Nephron progenitor cell (in vitro differentiated cells): Measurements from ENCODE around the gene CAMK1D.

ENCODE experiments used
- DNase-seq: peaks from one replicate; pipeline ENCODE4 v3.0.0; 2021
- H3K27ac Mint-ChIP-seq: 2 replicates; pipeline ENCODE4 v1.8.0; 2021; ENCODE audit warnings: mild to moderate bottlenecking, moderate library complexity, mixed read lengths
- H3K27me3 Mint-ChIP-seq: 2 replicates; pipeline ENCODE4 v1.8.0; 2021; ENCODE audit warnings: mild to moderate bottlenecking, low read depth, mixed read lengths; ENCODE audit not compliant: poor library complexity
- H3K36me3 Mint-ChIP-seq: 2 replicates; pipeline ENCODE4 v1.8.0; 2021; ENCODE audit warnings: low read depth, mixed read lengths
- H3K4me1 Mint-ChIP-seq: 2 replicates; pipeline ENCODE4 v1.8.0; 2021; ENCODE audit warnings: mixed read lengths
- H3K4me3 Mint-ChIP-seq: 2 replicates; pipeline ENCODE4 v1.8.0; 2021; ENCODE audit warnings: mild to moderate bottlenecking, moderate library complexity, mixed read lengths
- H3K9me3 Mint-ChIP-seq: 2 replicates; pipeline ENCODE4 v1.8.0; 2021; ENCODE audit warnings: mild to moderate bottlenecking, moderate library complexity, mixed read lengths
- TF ChIP-seq, protein P1 (sequence below): fragments of 200-600 bp; sonication (generic); IDR thresholded peaks from 2 replicates; pipeline ENCODE4 v1.5.0; 2021; ENCODE audit warnings: antibody characterized with exemption

CAMK1D gene

DNA sequence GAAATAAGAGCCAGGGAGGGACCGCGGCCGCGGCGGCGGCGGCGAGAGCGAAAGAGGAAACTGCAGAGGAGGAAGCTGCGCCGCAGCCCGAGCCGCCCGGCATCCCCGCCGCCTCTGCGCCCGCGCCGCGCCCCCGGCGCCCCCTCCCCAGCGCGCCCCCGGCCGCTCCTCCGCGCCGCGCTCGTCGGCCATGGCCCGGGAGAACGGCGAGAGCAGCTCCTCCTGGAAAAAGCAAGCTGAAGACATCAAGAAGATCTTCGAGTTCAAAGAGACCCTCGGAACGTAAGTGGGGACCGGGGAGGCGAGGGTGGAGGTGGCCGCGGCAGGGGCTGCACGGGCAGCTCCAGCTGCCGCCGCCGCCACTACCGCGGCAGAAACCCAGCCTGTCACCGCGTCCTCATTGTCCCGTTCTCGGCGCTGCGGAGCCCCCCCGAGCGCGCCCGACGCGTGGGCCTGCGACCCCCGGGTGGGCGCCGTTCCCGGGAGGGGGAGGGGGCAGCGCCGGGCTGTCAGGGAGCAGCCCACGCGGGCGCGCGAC, 351 bp downstream of the CAMK1D start:
- Mint-ChIP-seq H3K27me3 (peaks cover 75% of the 10 kb centered on the region), H3K27ac (no peak overlapping the region), H3K9me3 (no peaks in the 10 kb centered on the region), H3K4me1 (peaks cover 30% of the 10 kb centered on the region), H3K4me3 (peak overlapping the region; percentile 95), H3K36me3 (no peaks in the 10 kb centered on the region)
- TF ChIP-seq, protein P1, sequence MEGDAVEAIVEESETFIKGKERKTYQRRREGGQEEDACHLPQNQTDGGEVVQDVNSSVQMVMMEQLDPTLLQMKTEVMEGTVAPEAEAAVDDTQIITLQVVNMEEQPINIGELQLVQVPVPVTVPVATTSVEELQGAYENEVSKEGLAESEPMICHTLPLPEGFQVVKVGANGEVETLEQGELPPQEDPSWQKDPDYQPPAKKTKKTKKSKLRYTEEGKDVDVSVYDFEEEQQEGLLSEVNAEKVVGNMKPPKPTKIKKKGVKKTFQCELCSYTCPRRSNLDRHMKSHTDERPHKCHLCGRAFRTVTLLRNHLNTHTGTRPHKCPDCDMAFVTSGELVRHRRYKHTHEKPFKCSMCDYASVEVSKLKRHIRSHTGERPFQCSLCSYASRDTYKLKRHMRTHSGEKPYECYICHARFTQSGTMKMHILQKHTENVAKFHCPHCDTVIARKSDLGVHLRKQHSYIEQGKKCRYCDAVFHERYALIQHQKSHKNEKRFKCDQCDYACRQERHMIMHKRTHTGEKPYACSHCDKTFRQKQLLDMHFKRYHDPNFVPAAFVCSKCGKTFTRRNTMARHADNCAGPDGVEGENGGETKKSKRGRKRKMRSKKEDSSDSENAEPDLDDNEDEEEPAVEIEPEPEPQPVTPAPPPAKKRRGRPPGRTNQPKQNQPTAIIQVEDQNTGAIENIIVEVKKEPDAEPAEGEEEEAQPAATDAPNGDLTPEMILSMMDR, result no peak
- DNase-seq, result no peak

DNA sequence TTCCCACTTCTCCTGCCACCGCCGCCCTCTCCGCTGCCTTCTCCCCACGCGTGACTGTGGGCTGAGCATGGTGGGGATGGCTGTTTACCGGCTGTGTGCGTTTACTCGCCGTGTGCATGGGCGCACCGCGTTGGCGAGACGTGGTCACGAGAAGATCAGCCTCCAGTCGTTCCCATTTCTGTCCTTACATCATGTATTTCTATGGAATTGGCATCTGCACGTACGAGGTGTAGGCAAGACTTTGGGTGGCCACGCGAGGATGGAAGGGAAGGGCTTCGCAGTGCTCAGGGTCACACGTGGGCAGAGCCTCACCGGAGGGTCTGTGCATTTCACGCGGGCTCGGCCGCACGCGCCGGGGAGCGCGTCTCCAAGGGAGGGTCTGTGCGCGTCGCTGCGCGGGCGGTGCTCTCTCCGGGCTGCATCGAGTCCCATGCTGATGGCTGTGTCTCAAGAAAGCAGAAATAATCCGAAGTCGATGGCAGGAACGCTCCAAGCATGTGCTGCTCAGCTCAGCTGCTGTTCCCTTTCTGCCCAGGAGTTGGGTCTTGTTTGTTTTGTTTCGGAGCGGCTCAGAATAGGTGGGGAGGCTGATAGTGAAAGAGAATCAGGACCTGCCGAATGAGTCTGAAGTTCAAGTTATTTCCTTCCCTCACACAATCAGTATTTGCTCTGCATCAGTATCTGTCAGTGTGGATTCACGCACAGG, 973 bp downstream of the CAMK1D start:
- H3K9me3 Mint-ChIP-seq, result no peaks in the 10 kb centered on the region
- H3K36me3 Mint-ChIP-seq, result no peaks in the 10 kb centered on the region
- peak overlapping the region; percentile 95 for H3K4me3 Mint-ChIP-seq
- TF ChIP-seq, protein P1, result no peak
- H3K27me3 Mint-ChIP-seq, result peaks cover 72% of the 10 kb centered on the region
- H3K4me1 Mint-ChIP-seq, result peaks cover 33% of the 10 kb centered on the region
- no peak overlapping the region for H3K27ac Mint-ChIP-seq
- DNase-seq, result peak; percentile 49

DNA sequence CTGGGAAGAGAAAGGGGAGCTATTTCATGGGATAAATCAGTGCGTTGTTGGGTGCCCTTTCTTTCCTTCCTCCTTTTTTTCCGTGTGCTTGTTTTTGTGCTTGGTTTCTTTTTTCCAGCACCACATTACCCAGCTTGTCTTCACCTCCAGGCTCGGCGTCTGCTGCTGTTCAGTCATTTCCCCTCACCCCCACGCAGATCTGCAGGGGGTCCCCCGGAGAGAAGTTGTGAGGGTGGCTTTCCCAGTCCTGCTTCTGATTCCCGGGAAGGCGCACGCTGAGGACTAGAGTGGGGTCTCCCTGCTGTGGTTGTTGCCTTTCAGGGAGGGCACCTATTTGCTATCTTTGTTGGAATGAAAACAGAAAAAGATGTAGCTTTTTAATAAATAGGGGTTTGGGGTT, 1.6 kb downstream of the CAMK1D start:
- Mint-ChIP-seq H3K27ac (no peak overlapping the region), H3K4me1 (peaks cover 38% of the 10 kb centered on the region), H3K27me3 (peaks cover 72% of the 10 kb centered on the region), H3K4me3 (peak overlapping the region; percentile 95), H3K36me3 (no peaks in the 10 kb centered on the region), H3K9me3 (no peaks in the 10 kb centered on the region)
- TF ChIP-seq, protein P1, result no peak
- no peak for DNase-seq

DNA sequence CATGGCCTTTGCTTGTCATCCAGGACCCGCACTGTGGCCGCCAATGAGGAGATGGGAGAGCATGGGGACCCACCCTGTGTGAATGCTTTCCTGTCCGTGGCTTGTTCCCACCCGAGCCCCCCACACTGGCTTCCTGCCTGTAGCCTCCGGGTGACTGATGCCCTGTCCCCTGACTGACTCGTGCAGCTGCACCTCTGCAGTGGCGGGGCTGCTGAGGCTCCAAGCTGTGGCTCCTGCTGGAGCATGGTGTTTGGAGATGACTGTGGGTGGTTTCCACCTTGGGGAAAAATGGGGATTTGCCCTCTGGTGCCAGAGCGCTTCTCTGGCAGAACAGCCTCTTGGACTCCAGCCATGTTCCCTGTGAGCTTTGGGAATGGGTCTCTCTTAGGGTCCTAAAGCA, 2.1 kb downstream of the CAMK1D start:
- TF ChIP-seq, protein P1, result no peak
- no peaks in the 10 kb centered on the region for H3K9me3 Mint-ChIP-seq
- DNase-seq, result peak; percentile 23
- no peak overlapping the region for H3K27ac Mint-ChIP-seq
- H3K4me3 Mint-ChIP-seq, result peak overlapping the region; percentile 95
- H3K4me1 Mint-ChIP-seq, result peaks cover 42% of the 10 kb centered on the region
- H3K36me3 Mint-ChIP-seq, result no peaks in the 10 kb centered on the region
- peaks cover 72% of the 10 kb centered on the region for H3K27me3 Mint-ChIP-seq

DNA sequence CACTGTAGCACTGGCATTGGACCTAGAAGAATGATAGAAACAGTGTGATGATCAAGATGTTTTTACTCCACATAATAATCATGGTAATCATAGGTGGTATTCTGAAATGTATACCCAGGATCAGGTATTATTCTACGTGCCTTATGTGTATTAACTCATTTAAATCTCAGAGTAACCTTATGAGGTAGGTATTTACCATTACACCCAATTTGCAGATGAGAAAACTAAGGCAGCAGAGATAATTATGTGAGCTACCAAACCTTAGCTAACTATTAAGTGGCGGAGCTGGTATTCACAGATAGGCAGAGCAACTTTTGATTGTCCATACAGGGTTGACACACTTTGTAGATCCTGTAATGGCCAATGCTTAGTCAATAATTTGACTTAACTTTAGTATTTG, 2.5 kb downstream of the CAMK1D start:
- Mint-ChIP-seq H3K4me3 (peak overlapping the region; percentile 95), H3K9me3 (no peaks in the 10 kb centered on the region), H3K36me3 (no peaks in the 10 kb centered on the region), H3K4me1 (peaks cover 46% of the 10 kb centered on the region), H3K27me3 (peaks cover 69% of the 10 kb centered on the region), H3K27ac (no peak overlapping the region)
- DNase-seq, result no peak
- TF ChIP-seq, protein P1, result no peak
